22Rv1 (cell line): Measurements from ENCODE around the gene CLDN10.

Source experiments
- CTCF ChIP-seq: fragments of 450-650 bp; IDR thresholded peaks from 2 replicates; pipeline ENCODE4 v1.5.1; 2017; ENCODE audit warnings: mild to moderate bottlenecking
- ZFX ChIP-seq: fragments of 450-650 bp; IDR thresholded peaks from 2 replicates; pipeline ENCODE4 v1.6.1; 2017; ENCODE audit warnings: antibody characterized with exemption, borderline replicate concordance

- TF ChIP-seq CTCF (peak; percentile 88), ZFX (no peak)
Observed at GRCh38 chr13:95624020-95624419, 71.5 kb downstream of the CLDN10 start.
